UCSD-AML1 (cell line): Measurements from ENCODE around the gene CYP4F2.
"Not testable (repeated sequence)": the region's sequence is repeated elsewhere in the genome, so short reads cannot be mapped to it uniquely, and the experiment has no call there.

ENCODE experiments used
- DNase-seq: peaks from one replicate; lab custom pipeline; 2025; ENCODE audit not compliant: unreplicated experiment; lab: John Stamatoyannopoulos, UW

Gene CYP4F2

GRCh38 chr19:15897738-15898276 is at the start of gene CYP4F2:
CYP4F2 (minus strand) TSS chr19:15898074; CDS start chr19:15897611, 463 bp downstream.
- DNase-seq = no peak

GRCh38 chr19:15945301-15945700 is 47.4 kb upstream of the CYP4F2 start:
- no peak for DNase-seq

- no peak for DNase-seq
Observed at GRCh38 chr19:15944401-15944800, 46.5 kb upstream of the CYP4F2 start.

GRCh38 chr19:15937771-15938170 is 39.9 kb upstream of the CYP4F2 start:
- no peak for DNase-seq

- no peak for DNase-seq
Observed at GRCh38 chr19:15936950-15937349, 39.1 kb upstream of the CYP4F2 start.

GRCh38 chr19:15936173-15936572 is 38.3 kb upstream of the CYP4F2 start:
- DNase-seq = no peak

GRCh38 chr19:15935167-15935702 is 37.4 kb upstream of the CYP4F2 start:
- no peak for DNase-seq

GRCh38 chr19:15934332-15935078 is 36.6 kb upstream of the CYP4F2 start, which contains the start of gene CYP4F11:
CYP4F11 (minus strand) TSS chr19:15934529; CDS start chr19:15934408, 121 bp downstream.
- DNase-seq = no peak

- DNase-seq = not testable (repeated sequence)
Observed at GRCh38 chr19:15933761-15934331, 36.0 kb upstream of the CYP4F2 start.

- DNase-seq = no peak
Observed at GRCh38 chr19:15928321-15928720, 30.4 kb upstream of the CYP4F2 start.

- DNase-seq = no peak
Observed at GRCh38 chr19:15926484-15926883, 28.6 kb upstream of the CYP4F2 start.

- DNase-seq = no peak
Observed at GRCh38 chr19:15923702-15924101, 25.8 kb upstream of the CYP4F2 start.

- no peak for DNase-seq
Observed at GRCh38 chr19:15922021-15922420, 24.1 kb upstream of the CYP4F2 start.

- no peak for DNase-seq
Observed at GRCh38 chr19:15919243-15919642, 21.4 kb upstream of the CYP4F2 start.

GRCh38 chr19:15915109-15915508 is 17.2 kb upstream of the CYP4F2 start:
- DNase-seq = no peak

GRCh38 chr19:15913830-15914229 is 16.0 kb upstream of the CYP4F2 start:
- no peak for DNase-seq

GRCh38 chr19:15913384-15913783 is 15.5 kb upstream of the CYP4F2 start:
- no peak for DNase-seq

GRCh38 chr19:15911599-15912235 is 13.8 kb upstream of the CYP4F2 start:
- DNase-seq = no peak

GRCh38 chr19:15905026-15905425 is 7.2 kb upstream of the CYP4F2 start:
- DNase-seq = no peak

GRCh38 chr19:15902898-15903297 is 5.0 kb upstream of the CYP4F2 start:
- DNase-seq = not testable (repeated sequence)

- DNase-seq = no peak
Observed at GRCh38 chr19:15902254-15902653, 4.4 kb upstream of the CYP4F2 start.

- no peak for DNase-seq
Observed at GRCh38 chr19:15900504-15900903, 2.6 kb upstream of the CYP4F2 start.
